HL-60 (cell line): Measurements from ENCODE around the gene ENTPD6.

Experiments
- DNase-seq, 2 experiments: peaks; one replicate each; pipeline ENCODE4 v3.0.0-alpha.2; 2010 to 2020; ENCODE audit warnings: low read depth in 1 of 2, low spot score in 1 of 2
- H3K27ac ChIP-seq: fragments of 250-450 bp; sonication (Bioruptor Pico); replicated peaks from 2 replicates; pipeline ENCODE4 v1.5.1; 2020; ENCODE audit warnings: mild to moderate bottlenecking, moderate library complexity
- H3K27me3 ChIP-seq: fragments of 250-450 bp; sonication (Bioruptor Pico); 2 replicates; pipeline ENCODE4 v1.5.1; 2021; ENCODE audit warnings: mild to moderate bottlenecking, moderate library complexity; ENCODE audit not compliant: insufficient read depth, poor library complexity, severe bottlenecking
- H3K4me3 ChIP-seq: replicated peaks from 2 replicates; pipeline ENCODE4 v1.5.1; 2011; ENCODE audit warnings: mild to moderate bottlenecking, control low read depth, low read length; ENCODE audit not compliant: insufficient read depth
- GABPA ChIP-seq: IDR thresholded peaks from 2 replicates; pipeline ENCODE4 v1.6.1; 2012; ENCODE audit warnings: low read depth
- POLR2AphosphoS5 ChIP-seq: IDR thresholded peaks from 2 replicates; pipeline ENCODE4 v1.6.1; 2012; ENCODE audit warnings: low read depth
- SPI1 ChIP-seq: IDR thresholded peaks from 2 replicates; pipeline ENCODE4 v1.6.1; 2012; ENCODE audit warnings: low read depth, mild to moderate bottlenecking, borderline replicate concordance
- TF ChIP-seq, protein P1 (sequence below): IDR thresholded peaks from 2 replicates; pipeline ENCODE4 v1.6.1; 2012; ENCODE audit warnings: low read depth; ENCODE audit not compliant: insufficient replicate concordance
- TF ChIP-seq, protein P2 (sequence below): IDR thresholded peaks from one replicate; pipeline ENCODE4 v1.5.1; 2011; ENCODE audit warnings: low read length, control low read depth, inconsistent platforms; ENCODE audit not compliant: insufficient read depth

ENTPD6 gene

DNA sequence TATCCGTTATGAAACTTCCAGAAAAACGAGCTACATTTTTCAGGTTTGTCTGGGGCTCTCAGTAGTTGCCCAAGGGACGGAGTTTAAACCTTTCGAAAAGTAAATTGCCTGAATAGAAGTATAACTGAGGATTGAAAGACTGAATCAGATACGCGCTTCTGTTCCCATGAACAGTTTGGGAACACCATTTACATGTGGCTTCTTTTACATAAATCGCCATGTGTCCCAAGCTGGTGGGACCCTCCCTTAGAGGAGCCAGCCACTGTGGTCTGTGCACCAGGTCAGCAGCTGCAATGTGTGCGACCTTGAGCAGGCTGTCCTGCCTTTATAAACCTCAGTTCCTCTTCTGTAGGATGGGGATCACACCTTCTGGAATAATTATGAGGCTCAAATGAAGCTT lies 11.0 kb downstream of the ENTPD6 start:
- no peak overlapping the region for H3K27ac ChIP-seq
- DNase-seq: no peak
- TF ChIP-seq, protein P1, sequence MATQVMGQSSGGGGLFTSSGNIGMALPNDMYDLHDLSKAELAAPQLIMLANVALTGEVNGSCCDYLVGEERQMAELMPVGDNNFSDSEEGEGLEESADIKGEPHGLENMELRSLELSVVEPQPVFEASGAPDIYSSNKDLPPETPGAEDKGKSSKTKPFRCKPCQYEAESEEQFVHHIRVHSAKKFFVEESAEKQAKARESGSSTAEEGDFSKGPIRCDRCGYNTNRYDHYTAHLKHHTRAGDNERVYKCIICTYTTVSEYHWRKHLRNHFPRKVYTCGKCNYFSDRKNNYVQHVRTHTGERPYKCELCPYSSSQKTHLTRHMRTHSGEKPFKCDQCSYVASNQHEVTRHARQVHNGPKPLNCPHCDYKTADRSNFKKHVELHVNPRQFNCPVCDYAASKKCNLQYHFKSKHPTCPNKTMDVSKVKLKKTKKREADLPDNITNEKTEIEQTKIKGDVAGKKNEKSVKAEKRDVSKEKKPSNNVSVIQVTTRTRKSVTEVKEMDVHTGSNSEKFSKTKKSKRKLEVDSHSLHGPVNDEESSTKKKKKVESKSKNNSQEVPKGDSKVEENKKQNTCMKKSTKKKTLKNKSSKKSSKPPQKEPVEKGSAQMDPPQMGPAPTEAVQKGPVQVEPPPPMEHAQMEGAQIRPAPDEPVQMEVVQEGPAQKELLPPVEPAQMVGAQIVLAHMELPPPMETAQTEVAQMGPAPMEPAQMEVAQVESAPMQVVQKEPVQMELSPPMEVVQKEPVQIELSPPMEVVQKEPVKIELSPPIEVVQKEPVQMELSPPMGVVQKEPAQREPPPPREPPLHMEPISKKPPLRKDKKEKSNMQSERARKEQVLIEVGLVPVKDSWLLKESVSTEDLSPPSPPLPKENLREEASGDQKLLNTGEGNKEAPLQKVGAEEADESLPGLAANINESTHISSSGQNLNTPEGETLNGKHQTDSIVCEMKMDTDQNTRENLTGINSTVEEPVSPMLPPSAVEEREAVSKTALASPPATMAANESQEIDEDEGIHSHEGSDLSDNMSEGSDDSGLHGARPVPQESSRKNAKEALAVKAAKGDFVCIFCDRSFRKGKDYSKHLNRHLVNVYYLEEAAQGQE: no peak
- TF ChIP-seq GABPA (no peak), SPI1 (no peak), POLR2AphosphoS5 (no peak)
- TF ChIP-seq, protein P2, sequence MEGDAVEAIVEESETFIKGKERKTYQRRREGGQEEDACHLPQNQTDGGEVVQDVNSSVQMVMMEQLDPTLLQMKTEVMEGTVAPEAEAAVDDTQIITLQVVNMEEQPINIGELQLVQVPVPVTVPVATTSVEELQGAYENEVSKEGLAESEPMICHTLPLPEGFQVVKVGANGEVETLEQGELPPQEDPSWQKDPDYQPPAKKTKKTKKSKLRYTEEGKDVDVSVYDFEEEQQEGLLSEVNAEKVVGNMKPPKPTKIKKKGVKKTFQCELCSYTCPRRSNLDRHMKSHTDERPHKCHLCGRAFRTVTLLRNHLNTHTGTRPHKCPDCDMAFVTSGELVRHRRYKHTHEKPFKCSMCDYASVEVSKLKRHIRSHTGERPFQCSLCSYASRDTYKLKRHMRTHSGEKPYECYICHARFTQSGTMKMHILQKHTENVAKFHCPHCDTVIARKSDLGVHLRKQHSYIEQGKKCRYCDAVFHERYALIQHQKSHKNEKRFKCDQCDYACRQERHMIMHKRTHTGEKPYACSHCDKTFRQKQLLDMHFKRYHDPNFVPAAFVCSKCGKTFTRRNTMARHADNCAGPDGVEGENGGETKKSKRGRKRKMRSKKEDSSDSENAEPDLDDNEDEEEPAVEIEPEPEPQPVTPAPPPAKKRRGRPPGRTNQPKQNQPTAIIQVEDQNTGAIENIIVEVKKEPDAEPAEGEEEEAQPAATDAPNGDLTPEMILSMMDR: no peak
- no peak overlapping the region for H3K4me3 ChIP-seq
- H3K27me3 ChIP-seq: no peaks in the 10 kb centered on the region

DNA sequence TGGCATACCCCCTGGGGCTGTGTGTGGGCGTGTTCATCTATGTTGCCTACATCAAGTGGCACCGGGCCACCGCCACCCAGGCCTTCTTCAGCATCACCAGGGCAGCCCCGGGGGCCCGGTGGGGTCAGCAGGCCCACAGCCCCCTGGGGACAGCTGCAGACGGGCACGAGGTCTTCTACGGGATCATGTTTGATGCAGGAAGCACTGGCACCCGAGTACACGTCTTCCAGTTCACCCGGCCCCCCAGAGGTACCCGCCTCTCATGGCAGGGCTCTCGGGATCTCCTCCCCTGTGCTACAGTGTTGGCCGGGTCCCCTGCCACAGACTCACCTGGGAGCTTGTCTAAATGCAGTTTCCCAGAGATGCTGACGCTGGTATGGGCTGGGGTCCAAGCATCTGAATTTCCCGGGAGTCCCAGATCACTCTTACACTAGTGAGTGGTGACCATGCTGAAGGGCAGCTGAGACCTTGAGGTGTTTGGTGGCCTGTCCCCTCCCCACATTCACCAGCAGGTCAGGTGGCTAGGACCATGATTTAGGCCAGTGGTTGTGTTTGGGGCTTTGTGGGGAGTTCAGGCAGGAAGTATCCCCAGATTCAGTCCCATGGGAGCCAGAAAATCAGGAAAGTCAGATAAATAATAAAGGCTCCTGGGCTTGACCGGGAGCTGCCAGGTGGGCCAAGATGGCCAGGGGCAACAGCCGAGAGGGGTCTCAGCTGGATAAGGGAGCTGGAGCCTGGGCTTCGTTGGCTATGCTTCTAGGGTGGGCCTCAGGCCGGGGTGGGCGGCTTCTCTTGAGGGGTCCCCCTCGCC lies 11.8 kb downstream of the ENTPD6 start:
- Histone ChIP-seq H3K27ac (no peak overlapping the region), H3K27me3 (no peaks in the 10 kb centered on the region), H3K4me3 (no peak overlapping the region)
- DNase-seq: no peak
- TF ChIP-seq, protein P2: no peak
- TF ChIP-seq GABPA (no peak), SPI1 (no peak), POLR2AphosphoS5 (no peak)
- TF ChIP-seq, protein P1: no peak

DNA sequence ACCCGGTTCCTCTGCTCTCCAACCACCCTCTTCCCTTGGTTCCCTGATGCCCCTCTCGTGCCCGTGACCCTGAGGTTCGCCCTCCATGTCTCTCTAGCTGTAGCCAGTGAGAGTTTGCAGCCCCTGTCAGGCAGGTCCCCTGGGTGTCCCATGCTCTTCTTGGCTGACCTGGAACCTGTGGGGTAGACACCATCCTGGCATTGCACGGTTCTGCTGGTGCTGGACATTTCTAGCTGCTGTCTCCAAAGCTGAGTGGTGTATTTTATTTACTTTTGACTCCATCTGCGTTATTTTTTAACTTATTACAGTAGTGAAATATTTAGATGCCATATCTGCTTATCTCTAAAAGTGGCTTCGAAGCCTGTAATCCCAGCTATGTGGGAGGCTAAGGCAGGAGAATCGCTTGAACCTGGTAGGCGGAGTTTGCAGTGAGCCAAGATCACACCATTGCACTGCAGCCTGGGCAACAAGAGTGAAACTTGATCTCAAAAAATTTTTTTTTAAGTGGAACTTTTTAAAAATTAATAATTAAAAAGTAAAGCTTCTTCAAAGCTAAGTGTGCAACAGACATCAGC lies 12.5 kb downstream of the ENTPD6 start:
- TF ChIP-seq, protein P1: no peak
- TF ChIP-seq SPI1 (no peak), GABPA (no peak), POLR2AphosphoS5 (no peak)
- TF ChIP-seq, protein P2: no peak
- Histone ChIP-seq H3K27ac (no peak overlapping the region), H3K27me3 (no peaks in the 10 kb centered on the region), H3K4me3 (no peak overlapping the region)
- DNase-seq: no peak
